ENCODE results near the gene SEMA5A.

SEMA5A gene

DNA sequence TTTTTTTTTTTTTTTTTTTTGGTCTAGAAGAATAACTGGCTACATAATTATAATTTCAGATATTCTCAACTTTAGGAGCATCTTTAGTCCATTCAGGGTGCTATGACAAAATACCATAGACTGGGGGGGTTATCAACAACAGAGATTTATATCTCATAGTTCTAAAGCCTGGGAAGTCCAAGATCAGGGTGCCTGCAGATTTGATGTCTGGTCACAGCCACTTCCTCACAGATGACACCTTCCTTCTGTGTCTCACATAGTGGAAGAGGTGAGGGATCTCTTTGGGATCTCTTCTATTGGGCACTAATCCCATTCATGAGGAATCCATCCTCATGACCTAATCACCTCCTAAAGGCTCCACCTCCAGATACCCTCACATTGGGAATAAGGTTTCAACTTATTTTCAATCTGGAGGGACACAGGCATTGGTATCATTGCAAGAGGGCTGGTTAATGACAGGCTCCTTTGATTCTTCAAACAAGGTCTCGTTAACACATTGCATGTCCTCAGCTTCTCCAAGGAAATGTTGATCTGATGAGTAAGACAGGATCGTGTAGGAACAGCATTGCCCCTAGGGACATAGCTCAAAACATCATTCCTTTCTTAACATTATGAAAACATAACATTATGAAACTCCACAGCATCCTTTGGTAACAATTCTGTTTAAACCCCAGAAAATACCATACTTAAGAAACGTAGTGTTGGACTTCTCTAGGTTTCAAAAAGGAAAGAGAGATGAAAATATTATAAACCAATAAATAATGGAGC lies 372.4 kb downstream of the SEMA5A start:
- Histone ChIP-seq H3K4me1 (ENCODE audit: insufficient read depth, low read length) (peaks cover 6% of the 10 kb centered on the region; the same call in 1 of the 2 replicates), H3K36me3 (ENCODE audit: insufficient read depth, low read length) (no peaks in the 10 kb centered on the region), H3K9me3 (ENCODE audit: control insufficient read depth, insufficient read depth, low read length) (no peaks in the 10 kb centered on the region), H3K9ac (ENCODE audit: low read depth, low read length) (no peak overlapping the region)

DNA sequence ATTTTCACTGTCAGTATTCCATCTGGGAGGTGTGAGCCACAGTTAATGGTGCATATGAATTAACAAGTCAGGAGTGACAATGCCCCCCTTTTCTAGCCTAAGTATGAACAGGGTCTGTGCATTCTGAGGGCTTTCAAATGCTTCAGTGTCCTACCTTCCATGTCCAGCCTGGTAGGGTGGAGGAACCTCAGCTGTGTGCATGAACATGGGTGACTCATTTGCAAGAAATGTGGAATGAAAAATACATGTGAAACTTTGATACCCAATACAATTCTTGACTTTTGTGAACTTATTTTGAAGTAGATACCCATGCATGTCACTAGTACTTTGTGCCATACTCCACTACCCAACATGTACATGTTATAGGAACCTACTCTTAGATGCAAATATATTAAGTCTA lies 375.8 kb downstream of the SEMA5A start:
- Histone ChIP-seq H3K4me1 (ENCODE audit: insufficient read depth, low read length) (peaks cover 6% of the 10 kb centered on the region; the same call in 1 of the 2 replicates), H3K36me3 (ENCODE audit: insufficient read depth, low read length) (no peaks in the 10 kb centered on the region), H3K9ac (ENCODE audit: low read depth, low read length) (no peak overlapping the region), H3K9me3 (ENCODE audit: control insufficient read depth, insufficient read depth, low read length) (no peaks in the 10 kb centered on the region)

DNA sequence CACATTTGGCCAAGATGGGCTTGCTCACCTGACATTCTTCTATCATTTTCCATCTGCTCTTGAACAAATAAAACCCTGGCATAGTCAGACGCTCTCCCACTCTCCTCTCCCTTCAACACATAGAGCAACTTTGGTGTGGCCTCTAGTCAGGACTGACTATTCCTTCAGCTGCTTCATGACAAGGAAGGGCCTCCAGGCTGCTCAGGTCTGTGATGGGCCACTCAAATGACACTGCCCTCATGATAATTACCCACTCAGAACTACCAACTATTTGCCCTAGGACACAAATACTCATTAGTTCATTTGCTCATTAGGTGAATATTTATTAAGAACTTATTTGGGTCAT lies 376.3 kb downstream of the SEMA5A start:
- Histone ChIP-seq H3K36me3 (ENCODE audit: insufficient read depth, low read length) (no peaks in the 10 kb centered on the region), H3K9ac (ENCODE audit: low read depth, low read length) (no peak overlapping the region), H3K4me1 (ENCODE audit: insufficient read depth, low read length) (peaks cover 6% of the 10 kb centered on the region; the same call in 1 of the 2 replicates), H3K9me3 (ENCODE audit: control insufficient read depth, insufficient read depth, low read length) (no peaks in the 10 kb centered on the region)

DNA sequence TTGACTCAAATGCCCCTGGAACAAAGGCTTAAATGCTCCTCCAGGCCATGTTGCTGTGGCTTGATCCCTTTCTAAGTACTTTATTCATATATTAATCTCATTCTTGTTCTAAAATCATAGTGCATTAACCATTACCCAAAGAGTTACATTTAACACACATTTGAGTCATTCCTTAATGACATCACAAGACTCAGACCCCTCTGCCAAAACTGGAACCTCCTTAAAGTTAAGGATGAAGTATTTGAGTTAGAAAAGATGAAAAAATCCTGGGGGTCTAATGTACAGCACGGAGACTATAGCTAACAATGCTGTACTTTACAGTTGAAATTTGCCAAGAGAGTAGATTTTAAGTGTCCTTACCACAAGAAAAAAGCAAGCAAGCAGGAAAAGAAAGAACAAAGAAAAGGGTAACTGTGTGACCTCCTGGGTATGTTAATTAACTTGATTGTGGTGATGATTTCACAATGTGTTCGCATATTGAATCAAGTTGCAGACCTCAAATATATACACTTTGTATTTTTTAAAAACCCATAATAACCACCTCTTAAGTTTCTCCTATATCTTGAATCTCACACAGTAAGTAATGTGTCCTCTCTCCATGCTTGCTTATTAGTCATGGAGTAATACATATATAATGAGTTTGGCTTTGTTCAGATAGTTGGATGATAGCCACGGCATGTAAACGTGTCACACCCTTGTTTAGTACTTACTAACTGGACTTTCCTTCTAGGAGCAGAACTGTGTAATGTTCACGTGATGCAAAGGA lies 376.9 kb downstream of the SEMA5A start:
- H3K4me1 ChIP-seq (ENCODE audit: insufficient read depth, low read length): peaks cover 6% of the 10 kb centered on the region; the same call in 1 of the 2 replicates
- H3K9ac ChIP-seq (ENCODE audit: low read depth, low read length): no peak overlapping the region
- no peaks in the 10 kb centered on the region for H3K36me3 ChIP-seq (ENCODE audit: insufficient read depth, low read length)
- no peaks in the 10 kb centered on the region for H3K9me3 ChIP-seq (ENCODE audit: control insufficient read depth, insufficient read depth, low read length)

DNA sequence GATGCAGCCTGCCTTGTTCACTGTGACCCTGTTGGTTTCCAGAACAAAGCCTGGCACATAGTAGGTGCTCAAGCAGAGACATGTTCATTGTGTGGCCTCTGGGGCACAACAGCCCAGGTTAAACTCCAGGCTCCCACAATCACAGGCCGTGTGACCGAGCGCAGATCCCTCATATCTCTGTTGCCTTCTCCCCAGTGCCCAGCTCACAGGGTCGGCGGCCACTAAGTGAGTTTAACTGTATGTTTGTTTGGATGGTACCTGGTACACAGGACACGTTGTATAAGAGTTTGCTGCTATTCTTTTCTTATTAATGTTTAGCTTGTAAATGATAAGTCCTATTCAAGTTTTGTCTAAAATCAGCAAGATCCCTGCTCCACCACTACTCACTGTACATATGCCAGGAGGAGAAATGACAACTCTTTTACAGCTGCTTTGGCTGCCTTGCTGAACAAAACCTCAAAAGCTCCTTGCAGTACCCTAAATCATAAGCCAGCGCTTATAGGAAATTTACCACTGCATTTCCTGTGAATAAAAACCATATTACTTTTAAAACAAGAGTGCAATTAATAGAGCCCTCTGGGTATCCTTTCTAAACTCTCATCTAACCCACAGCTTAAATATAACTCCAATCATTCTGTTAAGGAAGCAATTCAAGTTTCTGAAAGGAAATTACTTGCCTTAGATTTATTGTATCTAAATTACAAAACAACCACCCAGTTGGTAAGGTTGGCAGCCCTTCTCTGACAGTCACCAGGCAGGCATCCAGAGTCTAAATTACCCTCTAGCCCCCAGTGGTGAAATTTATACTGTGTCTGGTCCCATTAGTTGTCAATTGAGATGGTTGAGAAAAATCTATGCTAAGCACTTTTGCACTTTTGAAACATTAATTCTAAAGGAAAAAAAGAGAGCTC lies 379.4 kb downstream of the SEMA5A start:
- H3K4me1 ChIP-seq (ENCODE audit: insufficient read depth, low read length): peaks cover 6% of the 10 kb centered on the region; the same call in 1 of the 2 replicates
- no peaks in the 10 kb centered on the region for H3K36me3 ChIP-seq (ENCODE audit: insufficient read depth, low read length)

DNA sequence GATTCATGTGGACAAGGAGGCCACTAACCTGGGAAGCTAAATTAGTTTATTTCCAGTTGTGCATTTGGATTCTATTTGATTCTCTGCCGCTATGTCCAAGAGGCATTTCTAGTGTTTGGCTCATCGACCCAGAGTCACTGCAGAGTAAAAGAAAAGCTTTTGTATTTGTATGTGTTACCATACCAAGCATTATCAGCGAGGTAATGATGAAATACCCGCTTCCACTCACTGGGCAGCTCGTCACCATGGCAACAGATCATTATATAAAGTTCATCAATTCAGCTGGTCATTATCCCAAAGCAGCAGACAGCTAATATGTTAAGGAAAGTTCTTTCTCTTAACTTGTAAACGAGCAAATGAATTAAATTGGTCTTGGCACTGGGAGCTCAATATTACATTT lies 380.3 kb downstream of the SEMA5A start:
- peaks cover 6% of the 10 kb centered on the region; the same call in 1 of the 2 replicates for H3K4me1 ChIP-seq (ENCODE audit: insufficient read depth, low read length)
- H3K36me3 ChIP-seq (ENCODE audit: insufficient read depth, low read length): no peaks in the 10 kb centered on the region
- no peaks in the 10 kb centered on the region for H3K9me3 ChIP-seq (ENCODE audit: control insufficient read depth, insufficient read depth, low read length)
- no peak overlapping the region for H3K9ac ChIP-seq (ENCODE audit: low read depth, low read length)

More for the DNA sequence above, 379.4 kb downstream of the SEMA5A start:
- no peak overlapping the region for H3K9ac ChIP-seq (ENCODE audit: low read depth, low read length)
- H3K9me3 ChIP-seq (ENCODE audit: control insufficient read depth, insufficient read depth, low read length): no peaks in the 10 kb centered on the region

DNA sequence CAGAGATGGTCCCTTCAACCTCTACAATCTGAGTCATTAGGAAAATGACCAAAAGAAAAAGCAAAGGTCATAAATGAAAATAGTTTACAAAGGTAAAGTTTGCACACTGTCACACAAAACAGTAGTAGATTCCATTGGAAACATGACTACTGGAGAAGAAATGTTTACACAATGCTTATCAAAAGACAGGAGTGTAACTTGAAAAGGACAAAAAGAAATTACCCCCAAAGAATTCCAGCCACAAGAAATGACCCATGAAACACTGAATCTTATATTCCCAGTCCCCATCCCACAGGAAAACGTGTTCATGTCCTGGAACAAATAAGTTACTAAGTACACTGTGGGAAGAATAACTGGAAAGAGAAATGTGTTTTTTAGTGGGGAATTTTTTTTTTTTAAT lies 385.1 kb downstream of the SEMA5A start:
- no peaks in the 10 kb centered on the region for H3K36me3 ChIP-seq (ENCODE audit: insufficient read depth, low read length)
- no peaks in the 10 kb centered on the region for H3K4me1 ChIP-seq (ENCODE audit: insufficient read depth, low read length)
- no peak overlapping the region for H3K9ac ChIP-seq (ENCODE audit: low read depth, low read length)

DNA sequence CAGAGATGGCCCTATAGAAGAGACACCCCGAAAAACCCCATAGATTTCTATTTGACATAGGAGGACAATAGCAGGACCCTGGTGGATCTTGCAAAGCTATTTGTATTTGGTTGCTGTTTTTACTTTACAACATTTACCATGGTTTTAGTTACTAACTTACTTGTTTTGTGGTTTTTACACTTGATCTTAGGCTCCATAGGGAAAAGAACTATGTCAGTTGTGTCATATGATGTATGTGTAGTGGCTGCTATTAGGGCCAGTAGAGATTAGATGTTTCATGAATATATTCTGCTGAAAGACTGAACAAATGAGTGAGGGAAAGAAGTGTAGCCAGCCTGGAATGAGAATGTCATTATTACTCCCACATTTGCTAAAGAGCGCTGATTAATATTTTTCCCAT lies 388.1 kb downstream of the SEMA5A start:
- no peaks in the 10 kb centered on the region for H3K4me1 ChIP-seq (ENCODE audit: insufficient read depth, low read length)
- no peak overlapping the region for H3K9ac ChIP-seq (ENCODE audit: low read depth, low read length)
- H3K9me3 ChIP-seq (ENCODE audit: control insufficient read depth, insufficient read depth, low read length): no peaks in the 10 kb centered on the region

More for the DNA sequence above, 385.1 kb downstream of the SEMA5A start:
- H3K9me3 ChIP-seq (ENCODE audit: control insufficient read depth, insufficient read depth, low read length): no peaks in the 10 kb centered on the region

DNA sequence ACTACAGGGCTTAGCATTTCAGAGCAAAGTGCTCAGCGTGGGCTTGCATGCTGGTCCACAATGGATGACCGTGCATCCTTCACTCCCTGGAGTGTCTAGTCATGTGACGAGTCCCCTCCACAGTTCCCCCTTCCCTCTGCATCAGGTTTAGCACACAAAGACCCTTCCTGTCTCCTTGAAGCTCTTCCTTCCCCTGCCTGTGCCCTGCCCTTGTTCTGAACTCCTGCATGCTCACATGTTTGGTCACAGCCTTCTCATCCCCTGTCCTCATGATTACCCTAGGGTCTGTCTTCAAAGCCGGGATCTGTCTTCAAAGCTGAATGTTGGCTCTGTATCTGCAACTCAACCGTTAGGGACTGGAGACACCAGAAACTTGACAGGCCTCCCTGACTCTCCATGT lies 388.9 kb downstream of the SEMA5A start:
- no peak overlapping the region for H3K9ac ChIP-seq (ENCODE audit: low read depth, low read length)
- H3K9me3 ChIP-seq (ENCODE audit: control insufficient read depth, insufficient read depth, low read length): no peaks in the 10 kb centered on the region
- H3K4me1 ChIP-seq (ENCODE audit: insufficient read depth, low read length): no peaks in the 10 kb centered on the region
- no peaks in the 10 kb centered on the region for H3K36me3 ChIP-seq (ENCODE audit: insufficient read depth, low read length)

More for the DNA sequence above, 388.1 kb downstream of the SEMA5A start:
- no peaks in the 10 kb centered on the region for H3K36me3 ChIP-seq (ENCODE audit: insufficient read depth, low read length)

DNA sequence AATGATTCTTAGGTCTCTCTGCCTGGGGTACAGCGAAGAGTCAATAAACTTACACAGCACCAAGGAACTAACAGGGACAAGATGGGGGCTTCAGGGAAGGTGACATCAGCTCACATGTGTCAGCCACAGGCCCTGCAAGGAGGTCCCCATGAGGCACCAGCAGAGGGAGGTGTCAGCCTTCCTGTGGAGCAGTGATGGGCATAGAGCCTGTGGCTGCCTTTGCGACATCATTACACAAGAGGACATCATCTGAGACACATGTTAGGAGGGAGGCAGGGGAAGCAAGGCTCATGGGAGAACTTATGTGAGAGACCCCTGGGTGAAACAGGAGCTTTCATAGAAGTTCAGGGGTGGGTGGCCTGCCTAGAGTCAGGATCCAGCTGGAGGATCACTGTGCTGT lies 389.6 kb downstream of the SEMA5A start:
- Histone ChIP-seq H3K4me1 (ENCODE audit: insufficient read depth, low read length) (no peaks in the 10 kb centered on the region), H3K9me3 (ENCODE audit: control insufficient read depth, insufficient read depth, low read length) (no peaks in the 10 kb centered on the region), H3K9ac (ENCODE audit: low read depth, low read length) (no peak overlapping the region), H3K36me3 (ENCODE audit: insufficient read depth, low read length) (no peaks in the 10 kb centered on the region)

DNA sequence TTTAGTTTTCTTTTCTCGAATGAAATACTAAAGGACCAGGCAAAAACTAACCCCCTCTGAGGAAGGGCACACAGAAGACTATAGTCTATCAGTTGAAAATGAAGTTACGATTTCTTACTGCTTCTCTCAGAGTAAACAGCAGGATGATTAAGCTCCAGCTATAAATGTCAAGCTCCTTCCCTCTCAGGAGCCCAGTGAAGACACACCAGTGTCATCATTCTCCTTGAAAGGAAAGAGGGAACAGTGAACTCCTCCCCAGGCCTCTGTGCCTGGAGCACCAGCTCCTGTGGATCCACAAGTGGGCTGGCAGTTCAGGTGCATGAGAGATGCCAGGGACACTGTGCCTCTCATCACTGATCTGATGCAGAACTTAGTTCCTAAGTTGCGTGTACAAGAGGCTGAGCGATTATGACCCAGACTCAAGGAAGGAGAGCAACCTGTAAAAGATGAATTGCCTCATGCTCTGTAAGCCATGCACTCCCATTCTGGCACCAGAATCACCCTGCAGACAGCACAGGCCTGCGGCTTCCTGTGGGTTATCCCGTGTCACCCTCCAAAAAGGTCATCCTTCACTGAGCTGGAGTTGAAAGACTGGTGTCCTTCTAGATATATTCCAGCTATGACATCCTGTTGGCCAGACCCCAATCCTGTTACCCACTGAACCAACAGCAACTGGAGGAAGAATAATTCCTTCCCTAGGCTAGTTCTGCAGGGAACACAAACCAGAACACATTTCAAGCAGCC lies 394.0 kb downstream of the SEMA5A start:
- H3K4me1 ChIP-seq (ENCODE audit: insufficient read depth, low read length): no peaks in the 10 kb centered on the region
- no peak overlapping the region for H3K9ac ChIP-seq (ENCODE audit: low read depth, low read length)
- H3K36me3 ChIP-seq (ENCODE audit: insufficient read depth, low read length): no peaks in the 10 kb centered on the region
- H3K9me3 ChIP-seq (ENCODE audit: control insufficient read depth, insufficient read depth, low read length): no peaks in the 10 kb centered on the region

DNA sequence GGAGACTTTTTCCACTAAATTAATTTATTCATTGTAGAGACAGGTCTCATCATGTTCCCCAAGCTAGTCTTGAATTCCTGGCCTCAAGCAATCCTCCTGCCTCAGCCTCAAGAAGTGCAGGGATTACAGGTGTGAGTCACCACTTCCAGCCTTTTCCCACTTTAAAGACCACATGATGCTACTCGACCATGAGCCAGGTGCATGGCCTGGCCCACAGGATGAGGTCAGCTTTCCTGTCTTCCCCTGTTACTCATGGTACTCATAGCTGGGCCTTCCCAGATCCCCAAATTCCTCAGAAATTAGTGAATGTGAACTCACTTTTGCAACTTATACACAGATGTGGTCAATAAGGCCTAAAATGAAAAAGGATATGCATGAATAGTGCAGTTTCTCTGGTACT lies 395.9 kb downstream of the SEMA5A start:
- no peaks in the 10 kb centered on the region for H3K9me3 ChIP-seq (ENCODE audit: control insufficient read depth, insufficient read depth, low read length)
- no peak overlapping the region for H3K9ac ChIP-seq (ENCODE audit: low read depth, low read length)
- H3K36me3 ChIP-seq (ENCODE audit: insufficient read depth, low read length): no peaks in the 10 kb centered on the region
- no peaks in the 10 kb centered on the region for H3K4me1 ChIP-seq (ENCODE audit: insufficient read depth, low read length)

DNA sequence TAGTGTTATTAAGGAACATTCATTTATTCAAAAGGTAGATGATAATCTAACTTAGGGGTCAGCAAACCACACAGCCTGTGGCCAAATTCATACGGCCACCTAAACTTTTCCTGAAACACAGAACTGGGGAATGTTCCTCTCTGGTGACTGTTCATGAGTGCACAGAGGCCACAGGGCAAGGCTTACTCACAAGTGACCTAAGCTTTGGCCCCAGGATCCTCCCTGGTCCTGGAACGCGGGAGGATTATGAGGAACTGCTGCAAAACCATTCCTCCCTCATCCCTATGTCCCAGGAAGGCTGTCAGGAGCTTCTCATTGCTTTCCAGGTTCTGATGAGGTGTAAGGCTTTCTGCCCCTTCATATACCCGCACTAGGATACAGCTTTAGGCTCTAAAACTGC lies 397.6 kb downstream of the SEMA5A start:
- H3K9me3 ChIP-seq (ENCODE audit: control insufficient read depth, insufficient read depth, low read length): no peaks in the 10 kb centered on the region
- no peaks in the 10 kb centered on the region for H3K4me1 ChIP-seq (ENCODE audit: insufficient read depth, low read length)
- no peak overlapping the region for H3K9ac ChIP-seq (ENCODE audit: low read depth, low read length)
- no peaks in the 10 kb centered on the region for H3K36me3 ChIP-seq (ENCODE audit: insufficient read depth, low read length)

DNA sequence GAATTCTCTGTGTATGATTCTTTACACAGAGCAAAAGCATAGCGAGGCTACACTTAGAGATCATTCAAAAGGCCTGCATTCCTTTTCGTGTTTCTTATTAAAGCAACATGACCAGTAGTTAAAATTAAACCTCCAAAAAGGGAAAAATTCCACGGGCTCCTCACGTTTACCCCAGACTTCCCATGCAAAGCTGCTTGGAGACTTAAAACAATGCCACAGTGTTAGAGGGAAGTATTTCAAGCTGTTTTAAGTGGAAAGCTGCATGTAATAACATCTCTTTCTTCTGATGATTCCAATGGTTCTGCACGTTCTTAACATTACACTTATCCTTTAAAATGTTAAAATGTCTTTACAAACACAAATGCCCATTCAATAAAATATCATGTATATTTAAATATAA lies 405.2 kb downstream of the SEMA5A start:
- Histone ChIP-seq H3K9me3 (ENCODE audit: control insufficient read depth, insufficient read depth, low read length) (no peaks in the 10 kb centered on the region), H3K9ac (ENCODE audit: low read depth, low read length) (no peak overlapping the region), H3K4me1 (ENCODE audit: insufficient read depth, low read length) (no peaks in the 10 kb centered on the region), H3K36me3 (ENCODE audit: insufficient read depth, low read length) (no peaks in the 10 kb centered on the region)

Data from ES-I3 (cell line).